CD4-positive, alpha-beta T cell treated with Interleukin-15 for 1 hour (primary cell): ENCODE data around the gene PPFIA4.

ENCODE experiments used
- DNase-seq: peaks from one replicate; pipeline ENCODE4 v3.0.0-alpha.2; 2020

Gene PPFIA4

DNA sequence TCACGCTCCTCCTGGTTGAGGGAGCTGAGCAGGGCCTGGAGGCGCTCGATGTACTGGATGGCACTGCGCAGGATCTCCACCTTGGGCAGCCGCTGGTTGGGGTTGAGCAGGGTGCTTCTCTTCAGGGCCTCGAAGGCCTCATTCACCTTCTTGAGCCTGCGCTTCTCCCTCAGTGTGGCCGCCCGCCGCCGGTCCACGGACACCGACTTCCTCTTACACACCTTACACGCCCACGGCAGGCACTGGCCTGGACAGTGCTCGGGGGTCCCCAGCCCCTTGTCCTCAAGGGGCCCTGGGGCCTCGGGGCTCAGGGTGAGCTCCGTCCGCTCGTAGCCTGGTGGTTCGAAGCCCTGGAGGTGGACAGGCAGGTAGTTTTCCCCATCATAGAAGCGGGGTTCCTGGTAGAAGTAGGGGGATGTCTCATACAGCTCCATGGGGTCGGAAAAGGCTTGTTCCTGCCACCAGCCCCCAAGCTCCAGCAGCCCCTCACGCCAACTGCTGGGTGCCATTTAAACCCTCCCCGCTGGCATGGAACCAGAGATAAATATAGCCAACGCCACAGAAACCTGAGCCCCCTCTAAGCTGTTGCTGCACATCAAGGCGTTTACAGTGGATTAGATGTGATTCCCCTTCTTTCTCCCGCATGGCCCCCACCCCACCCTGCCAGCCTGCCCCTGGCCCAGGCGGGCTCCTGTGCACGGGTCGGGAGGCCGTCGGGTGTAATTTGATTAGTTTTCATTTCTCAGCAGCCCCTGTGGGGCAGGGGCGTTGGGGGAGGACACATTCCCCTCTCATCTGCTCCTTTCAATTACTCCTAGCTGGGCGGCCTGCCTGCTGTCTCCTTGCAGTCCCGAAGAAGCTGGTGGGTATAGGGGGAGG is 59.5 kb downstream of the PPFIA4 start, which contains the start of gene MYOG:
Gene MYOG, minus strand, starts transcription at position 485 of the 879 bp plus-strand sequence. Its CDS starts 51 bp downstream, at position 434.
- no peak for DNase-seq

DNA sequence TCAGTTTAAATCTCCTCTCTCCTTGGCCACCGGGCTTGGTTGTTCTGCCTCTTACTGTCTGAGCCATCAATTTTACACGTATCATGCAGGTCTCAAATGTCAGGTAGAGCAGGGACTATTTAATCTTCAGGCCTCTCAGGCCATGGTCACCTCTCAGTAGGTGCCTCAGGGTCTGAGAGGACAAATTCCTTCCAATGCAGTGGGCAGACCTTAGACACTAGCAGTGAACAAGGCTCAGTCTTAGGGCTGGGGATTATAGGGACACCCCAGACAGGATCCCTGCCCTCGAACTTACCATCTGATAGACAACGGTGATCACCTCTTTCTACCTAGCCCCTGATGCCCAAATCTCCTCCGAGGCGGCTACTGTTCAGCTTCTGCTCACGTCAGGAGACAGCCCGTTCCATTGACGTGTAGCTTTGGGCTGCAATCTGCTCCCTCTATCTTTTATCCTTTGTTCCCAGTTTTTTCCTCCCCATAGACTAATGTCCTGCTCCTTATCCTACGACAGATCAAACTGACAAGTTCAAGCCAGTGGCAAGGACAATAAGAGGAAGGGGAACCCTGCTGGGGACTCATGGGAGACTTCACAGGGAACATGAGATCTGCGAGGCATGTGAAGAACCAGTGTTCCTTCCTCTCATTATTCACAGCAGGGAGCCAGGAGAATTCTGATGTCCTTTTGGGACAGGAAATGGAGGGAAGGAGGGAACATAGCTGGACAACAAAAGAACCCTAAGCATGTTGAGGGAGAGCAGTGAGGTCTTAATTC is 60.9 kb downstream of the PPFIA4 start:
- no peak for DNase-seq

DNA sequence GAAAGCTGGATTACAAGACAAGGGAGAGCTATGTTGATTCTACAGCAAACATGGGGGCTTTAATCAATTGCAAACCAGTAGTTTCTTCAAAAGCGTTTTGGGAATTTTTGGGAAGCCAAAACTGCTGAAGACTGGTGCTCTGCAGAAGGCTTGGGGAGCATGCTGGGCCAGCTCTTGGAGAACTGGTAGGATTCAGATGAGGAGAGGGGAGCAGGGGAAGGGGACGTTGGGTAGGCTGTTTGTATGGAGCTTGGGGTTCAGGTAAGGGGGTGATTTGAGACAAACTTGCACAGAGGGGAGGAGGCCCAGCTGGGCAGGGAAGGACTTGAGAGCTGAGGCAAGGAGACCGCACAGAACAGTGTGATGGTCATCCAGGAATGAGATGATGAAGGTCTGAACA is 62.1 kb downstream of the PPFIA4 start:
- DNase-seq, result no peak

DNA sequence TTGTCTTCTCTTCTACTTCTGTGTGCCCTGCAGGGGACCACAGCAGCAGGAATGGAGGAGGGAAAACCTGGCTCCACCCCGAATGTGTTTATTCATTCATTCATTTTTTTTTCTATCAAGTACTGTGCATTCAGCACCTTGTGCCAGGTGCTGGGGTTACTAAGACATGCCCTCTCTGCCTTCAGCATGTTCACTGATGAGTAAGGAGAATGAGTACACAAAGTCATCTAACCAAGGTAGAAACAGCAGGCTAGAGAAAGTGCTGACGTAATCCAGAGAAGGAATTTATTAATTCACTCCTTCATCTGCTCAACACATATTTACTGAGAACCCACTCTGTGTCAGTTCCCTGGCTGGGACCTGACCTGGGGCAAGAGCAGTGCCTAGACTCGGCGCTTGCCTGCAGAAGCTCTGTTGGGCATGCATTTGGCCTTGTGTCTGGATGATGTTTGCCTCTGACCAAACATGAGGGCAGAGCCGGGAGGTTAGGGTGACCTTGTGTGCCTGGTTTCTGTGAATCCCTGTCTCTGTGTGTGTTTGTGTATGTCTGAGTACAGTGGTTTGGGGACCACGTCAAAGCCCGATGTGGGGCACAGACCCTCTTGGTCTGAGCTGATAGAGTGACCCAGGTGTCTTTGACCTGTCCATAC is 62.8 kb downstream of the PPFIA4 start:
- DNase-seq, result no peak

DNA sequence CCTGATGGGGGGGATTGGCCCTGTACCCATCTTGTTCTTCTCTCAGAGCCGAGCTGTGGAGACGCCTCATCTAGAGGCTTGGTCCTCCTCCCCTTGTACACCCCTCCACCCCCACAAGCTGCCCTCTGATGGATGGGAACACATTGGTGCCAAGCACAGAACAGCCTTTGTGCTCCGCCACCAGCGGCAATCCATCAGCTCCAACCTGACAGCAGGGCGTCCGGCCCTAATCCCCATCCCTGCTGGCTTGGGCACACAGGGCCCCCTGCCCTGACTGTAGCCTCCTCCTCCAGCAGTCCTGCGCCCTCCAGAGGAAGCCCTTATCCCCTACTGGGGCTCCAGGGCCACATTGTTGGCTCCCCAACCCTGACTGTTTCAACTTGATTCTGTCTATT is 63.4 kb downstream of the PPFIA4 start:
- DNase-seq, result no peak

DNA sequence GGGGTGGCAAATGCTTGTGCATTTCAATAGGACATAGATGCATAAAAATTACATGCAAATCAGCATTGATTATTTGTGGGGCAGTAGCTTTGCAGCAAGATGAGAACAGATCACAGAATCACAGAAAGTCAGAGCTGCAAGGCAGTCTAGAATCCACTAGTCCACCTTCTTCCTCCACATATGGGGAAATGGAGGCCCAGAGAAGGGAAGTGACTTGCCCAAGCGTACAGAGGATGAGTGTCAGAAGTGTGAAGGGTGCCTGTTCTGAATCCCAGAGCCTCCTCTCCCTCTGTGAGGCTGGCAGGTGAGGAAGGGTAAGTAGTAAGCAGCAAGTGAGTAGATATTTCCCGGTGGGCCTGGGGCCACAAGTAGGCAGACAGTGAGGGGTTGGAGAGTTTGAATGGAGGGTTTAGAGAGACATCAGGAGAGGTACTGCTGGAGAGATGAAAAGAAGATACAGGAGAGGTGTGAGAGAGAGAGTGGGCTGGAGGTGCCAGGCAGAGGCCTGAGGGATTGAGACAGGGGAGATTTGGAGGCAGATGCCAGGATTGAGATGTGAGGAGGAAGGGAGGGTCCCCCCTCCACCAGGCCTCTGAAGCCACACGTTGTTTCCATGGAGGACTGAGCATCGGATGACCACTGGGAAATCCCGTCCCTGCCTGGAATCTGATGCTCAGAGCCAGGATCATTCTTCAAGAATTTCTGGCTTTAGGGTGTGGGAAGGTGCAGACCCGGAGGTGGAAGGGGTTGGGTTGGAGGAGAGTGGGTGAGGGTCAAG is 64.3 kb downstream of the PPFIA4 start:
- DNase-seq, result no peak

DNA sequence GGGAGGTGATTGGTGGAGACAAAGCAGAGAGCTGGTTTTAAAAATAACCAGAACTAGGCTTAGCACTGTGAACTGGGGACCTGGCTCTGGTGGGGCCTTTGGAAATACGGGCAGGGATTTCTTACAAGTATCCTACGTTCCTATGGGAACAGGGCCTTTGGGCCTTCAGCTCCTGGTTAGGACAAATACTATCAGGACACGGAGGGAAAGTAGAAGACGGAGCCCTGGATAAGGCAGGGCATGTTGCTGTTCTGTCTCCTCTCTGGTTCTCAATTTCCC is 64.8 kb downstream of the PPFIA4 start:
- DNase-seq, result no peak

DNA sequence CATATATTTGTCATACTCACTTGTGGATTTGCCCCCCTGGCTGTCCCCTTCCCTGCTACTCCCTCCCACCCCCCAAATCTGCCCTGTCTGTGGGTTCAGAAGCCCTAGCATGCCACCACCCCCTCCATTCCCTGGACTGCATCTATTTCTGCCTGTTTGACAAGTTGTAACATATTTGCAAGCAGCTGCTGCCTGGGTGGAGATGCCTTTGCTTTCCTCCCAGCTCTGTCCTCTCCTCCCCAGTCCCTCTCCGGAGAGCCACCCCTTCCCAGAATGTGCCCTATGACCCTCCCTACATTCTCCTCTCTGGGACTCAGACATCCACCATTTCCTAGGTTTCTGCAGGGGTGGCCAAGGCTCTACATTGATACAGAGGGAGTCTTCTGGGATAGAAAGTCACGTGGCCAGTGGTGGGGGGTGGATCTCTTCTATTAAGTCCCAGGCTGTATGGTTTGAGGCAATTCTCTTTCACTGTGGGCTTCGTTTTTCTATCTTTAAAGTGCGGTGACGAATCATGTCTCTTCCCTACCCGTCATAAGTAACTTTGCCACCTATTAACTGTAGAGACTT is 65.6 kb downstream of the PPFIA4 start:
- DNase-seq, result no peak

DNA sequence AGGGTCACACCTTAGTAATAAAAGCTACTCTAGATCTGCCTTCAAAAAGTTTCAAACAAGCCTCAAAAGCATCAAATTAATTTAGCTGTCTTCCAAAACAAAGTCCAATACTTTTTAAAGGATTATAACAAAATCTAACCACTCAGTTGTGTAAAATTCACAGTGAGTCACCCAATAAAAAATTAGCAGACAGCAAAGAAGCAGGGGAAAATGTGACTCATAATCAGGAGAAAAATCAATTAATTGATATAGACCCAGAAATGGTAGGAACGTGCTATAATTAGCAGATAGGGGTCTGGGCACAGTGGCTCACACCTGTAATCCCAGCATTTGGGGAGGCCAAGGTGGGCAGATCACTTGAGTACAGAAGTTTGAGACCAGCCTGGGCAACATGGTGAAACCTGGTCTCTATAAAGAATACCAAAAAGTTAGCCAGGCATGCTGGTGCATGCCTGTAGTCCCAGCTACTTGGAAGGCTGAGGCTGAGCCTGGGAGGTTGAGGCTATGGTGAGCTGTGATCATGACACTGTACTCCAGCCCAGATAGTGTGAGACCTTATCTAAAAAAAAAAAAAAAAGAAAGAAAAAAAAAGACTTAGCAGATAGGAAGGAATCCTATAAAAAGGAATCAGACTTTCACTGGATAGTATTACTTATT is 67.6 kb downstream of the PPFIA4 start:
- no peak for DNase-seq

DNA sequence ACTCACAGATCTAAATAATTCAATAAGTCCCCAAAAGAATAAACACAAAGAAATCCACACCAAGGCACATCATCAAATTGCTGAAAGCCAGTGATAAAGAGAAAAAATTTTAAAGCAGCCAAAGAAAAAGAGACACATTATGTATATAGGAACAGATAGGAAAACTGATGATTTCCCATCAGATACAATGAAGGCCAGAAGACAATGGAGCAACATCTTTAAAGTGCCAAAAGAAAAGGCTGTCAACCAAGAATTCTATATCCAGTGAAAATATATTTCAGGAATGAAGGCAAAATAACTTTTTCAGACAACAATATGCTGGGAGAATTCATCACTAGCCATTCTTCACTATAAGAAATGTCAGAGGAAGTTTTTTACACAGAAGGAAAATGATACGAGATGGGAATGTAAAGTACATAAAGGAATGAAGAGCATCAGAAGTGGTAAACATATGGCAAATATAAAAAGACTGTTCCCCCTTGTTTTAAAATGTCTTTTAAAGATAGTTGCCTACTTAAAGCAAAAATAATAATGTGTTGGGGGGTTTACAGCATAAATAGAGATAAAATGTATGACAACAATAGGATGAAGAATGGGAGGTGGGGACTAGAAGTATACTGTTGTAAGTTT is 68.9 kb downstream of the PPFIA4 start:
- no peak for DNase-seq

DNA sequence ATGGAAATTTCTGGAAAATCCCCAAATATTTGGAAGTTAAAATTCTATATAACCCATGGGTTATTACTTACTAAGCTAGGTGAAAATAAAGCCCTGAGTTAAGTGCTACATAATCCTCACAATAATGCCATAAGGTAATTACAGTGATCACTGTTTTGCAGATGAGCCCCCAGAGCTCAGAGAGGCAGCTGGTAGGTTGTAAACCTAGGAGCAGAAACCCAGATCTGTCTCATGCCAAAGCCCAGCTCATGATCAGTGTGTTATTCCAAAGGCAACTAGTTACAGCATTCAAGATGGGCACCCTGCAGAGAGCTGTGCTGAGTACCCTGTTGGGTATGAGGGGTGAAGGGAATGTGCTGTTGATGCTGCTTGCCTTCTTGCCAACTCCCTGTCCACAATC is 70.3 kb downstream of the PPFIA4 start:
- no peak for DNase-seq

DNA sequence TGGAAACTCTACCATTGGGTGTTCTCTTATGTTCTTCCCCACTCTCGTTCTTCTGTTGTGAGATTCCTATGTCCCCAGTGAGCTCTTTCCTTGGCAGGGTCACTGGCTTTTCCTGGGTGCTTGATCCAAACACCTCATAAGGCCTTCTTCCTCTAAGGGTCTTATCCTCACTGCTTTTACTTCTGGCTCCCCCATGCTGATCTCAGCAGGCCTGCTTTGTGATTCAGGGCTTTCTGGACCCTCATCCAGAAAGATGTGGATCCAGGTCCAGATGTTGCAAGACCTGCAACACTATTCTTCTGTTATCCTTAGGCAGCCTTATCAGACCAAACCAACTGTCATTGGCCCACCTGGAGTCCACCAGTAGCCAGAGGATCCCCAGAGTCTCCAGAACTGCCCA is 70.7 kb downstream of the PPFIA4 start:
- no peak for DNase-seq

DNA sequence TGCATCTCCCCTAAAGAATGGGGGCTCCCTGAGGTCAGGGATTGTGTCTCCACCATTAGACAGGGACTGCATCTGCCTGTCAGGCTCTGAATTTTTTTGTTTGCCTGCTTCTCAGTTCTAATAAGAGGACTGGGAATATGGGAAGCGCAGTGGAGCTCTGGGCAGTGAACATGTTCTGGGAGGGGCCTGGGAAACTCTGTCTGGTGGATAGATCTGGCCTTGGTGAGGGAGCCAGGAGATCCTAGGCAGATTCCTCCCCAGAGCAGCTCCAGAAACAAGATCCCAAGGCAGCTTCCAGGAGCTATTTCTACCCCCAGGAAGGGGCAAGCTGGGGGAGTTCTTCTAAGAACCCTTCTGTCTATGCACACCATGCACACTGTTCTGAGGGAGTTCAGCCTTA is 72.2 kb downstream of the PPFIA4 start:
- no peak for DNase-seq

DNA sequence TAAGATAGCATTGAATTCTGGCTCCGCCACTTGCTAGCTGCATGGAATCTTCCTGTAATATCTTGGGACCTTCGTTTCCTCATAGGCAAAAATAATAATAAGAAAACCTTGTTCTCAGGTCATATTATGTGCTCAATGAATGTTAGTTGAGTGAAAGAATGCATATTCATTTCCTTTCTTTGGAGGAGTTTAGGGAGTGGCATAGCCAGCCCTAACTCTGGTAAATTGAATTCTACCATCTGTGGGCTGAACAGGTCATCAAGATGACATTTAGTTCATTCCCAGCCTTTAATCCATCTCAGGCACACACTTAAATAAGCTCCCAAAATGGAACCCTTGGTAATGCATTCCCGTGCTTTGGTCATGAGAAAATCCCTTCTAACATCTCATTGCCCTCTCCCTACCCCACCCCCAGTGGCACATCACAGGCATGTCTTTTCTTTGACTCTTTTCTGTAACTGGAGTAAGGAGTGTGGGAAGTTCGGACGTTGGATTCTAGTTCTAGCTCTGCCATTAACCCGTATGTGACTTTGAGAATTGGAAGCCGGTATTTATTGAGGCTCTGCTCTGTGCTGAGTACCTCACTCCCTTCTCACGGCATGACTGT is 72.7 kb downstream of the PPFIA4 start:
- DNase-seq, result no peak

DNA sequence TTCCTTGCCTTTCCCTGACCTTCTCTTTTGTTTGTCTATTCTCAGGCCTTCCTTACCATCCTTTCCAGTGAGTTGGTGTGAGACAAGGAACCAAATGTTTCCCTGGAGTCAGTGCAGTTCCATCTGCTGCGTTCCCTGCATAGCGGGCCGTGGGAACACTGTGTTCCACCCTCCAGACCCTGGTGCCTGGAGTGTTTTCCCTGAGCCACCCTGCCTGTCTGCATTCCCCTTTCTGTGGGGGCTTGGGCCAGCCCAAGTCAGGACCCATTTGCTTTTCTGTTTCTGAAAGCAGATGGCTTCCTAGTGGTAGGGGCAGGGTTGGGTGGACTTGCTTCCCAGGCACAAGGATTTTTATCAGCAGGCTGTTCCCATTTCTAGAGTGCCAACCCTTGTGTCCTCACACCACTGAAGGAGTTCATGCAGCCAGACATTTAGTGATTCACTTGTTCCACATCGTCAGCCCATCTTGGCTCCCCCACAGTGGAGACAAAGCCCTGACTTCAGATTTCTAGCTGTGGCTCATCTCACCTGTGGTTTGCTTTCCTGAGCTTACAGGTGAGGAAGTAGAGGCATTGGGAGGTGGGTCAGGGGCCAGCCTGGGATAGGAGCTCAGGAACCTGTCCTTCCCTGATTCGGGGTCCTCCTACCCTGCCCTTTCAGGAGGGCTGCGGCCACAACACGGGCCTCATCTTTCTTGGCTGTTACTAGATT is 73.7 kb downstream of the PPFIA4 start:
- DNase-seq, result no peak

DNA sequence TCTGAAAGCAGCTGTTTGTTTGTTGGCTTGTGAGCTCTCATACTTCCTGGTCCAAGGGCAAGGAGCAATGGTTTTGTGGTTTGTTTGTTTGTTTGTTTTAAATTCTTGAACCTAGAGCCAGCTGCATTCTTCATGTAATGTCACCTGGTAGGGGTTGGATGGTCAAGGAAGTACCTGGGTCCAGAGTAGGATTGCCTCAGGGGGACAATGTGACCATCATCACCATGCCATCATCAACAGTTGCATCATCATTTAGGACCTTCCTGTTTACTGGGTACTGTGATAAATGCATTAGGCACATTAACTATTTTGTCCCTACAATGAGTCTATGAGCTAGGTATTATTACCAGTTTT is 74.2 kb downstream of the PPFIA4 start:
- no peak for DNase-seq

DNA sequence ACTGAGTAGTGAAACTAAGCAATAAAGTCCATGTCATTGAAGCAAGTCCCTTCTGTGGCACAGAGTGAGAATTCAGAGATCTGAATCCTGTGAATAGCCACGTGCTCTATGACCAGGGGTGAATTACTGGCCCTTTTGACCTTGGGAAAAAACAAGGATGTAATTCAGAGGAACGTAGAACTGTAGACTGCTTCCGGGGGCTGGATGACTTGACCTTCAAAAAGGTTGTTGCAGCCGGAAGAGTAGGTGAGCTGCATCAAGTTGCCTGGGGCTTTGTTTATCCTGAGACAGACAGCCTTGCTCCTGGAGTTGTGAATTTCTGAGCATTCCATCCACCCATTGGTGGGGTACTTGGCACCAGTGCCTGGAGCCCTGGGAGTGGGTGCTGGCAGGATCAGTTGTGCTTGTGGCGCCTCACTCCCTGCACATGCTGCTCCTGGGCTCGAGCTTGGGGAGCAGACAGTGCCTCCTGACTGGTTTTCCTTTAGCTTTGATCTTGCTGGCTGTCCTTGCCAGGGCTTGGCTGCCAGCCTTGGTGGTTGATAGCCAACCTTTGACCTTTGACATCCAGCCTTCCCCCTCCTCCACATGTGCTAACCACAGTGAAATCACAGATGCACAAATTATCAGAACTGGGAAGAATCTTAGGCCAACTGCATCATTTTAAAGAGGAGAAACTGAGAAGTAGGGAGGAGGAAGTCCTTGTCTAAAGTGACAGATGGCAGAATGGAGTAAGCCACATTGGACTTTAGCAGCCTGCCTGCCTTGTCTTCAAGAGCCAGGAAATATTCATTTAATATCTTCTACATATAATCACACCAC is 75.7 kb downstream of the PPFIA4 start:
- no peak for DNase-seq

DNA sequence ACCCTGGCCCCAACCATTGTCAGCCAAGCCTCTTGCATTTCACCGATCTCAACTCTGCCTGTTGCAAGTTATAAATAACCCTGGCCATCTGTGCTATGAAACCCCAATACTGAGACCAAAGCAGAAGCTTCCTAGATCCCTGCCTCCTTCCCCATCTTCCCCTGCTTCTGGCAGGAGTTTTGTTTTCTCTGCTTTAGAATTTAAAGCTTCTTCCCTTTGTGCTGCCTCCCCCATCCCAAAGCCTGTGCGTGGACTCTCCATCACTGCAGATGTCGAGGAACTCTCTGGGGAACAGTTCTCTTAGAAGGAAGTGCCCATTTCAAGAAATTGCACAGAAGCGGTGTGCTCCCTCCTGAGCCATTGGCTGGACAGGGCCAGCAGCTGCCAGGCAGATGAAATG is 76.9 kb downstream of the PPFIA4 start:
- no peak for DNase-seq

DNA sequence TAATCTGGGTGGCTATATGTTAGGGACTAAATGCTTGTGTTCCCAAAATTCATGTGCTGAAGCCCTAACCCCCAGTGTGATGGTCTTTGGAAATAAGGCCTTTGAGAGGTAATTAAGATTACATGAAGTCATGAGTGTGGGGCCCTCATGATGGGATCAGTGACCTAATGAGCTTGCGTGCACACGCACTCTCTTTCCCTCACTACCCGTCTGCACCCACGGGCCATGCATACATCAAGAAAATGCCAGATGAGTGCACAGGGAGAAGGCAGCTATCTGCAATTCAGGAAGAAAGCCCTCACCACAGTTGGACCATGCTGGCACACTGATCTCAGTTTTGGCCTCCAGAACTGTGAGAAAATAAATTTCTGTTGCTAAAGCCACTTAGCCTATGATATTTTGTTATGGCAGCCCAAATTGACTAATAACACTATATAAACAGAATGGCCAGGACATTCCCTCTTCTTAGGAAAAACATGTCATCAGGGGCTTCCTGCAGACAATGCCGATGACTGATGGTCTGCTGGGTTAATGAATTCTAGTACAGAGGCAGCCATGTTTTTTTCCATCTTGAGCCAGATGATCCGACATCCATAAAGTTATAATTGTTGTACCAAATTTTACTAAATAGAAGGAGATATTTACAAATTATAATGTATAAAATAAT is 77.7 kb downstream of the PPFIA4 start:
- no peak for DNase-seq
